GM18520 (cell line): ENCODE results near the gene TYW1B.
A peak's percentile ranks its signal among the peaks of the same experiment; 100 is the strongest.
"Not testable (repeated sequence)": the region's sequence is repeated elsewhere in the genome, so short reads cannot be mapped to it uniquely, and the experiment has no call there.

Experiments
- ATAC-seq: cut with Tn5 transposase; IDR thresholded peaks from one replicate; pipeline ENCODE4 v1.9.1; 2021; ENCODE audit not compliant: unreplicated experiment

The TYW1B gene

GRCh38 chr7:72760602-72761001 lies 67.4 kb downstream of the TYW1B start:
- ATAC-seq = no peak

- no peak for ATAC-seq
These were observed 73.7 kb downstream of the TYW1B start for GRCh38 chr7:72754312-72754711.

- no peak for ATAC-seq
These were observed 74.2 kb downstream of the TYW1B start for GRCh38 chr7:72753781-72754180.

- not testable (repeated sequence) for ATAC-seq
These were observed 74.8 kb downstream of the TYW1B start for GRCh38 chr7:72753229-72753628.

- ATAC-seq = no peak
These were observed 76.0 kb downstream of the TYW1B start for GRCh38 chr7:72751978-72752377.

- ATAC-seq = no peak
These were observed 76.6 kb downstream of the TYW1B start for GRCh38 chr7:72751378-72751777.

GRCh38 chr7:72748649-72749048 lies 79.4 kb downstream of the TYW1B start:
- ATAC-seq = not testable (repeated sequence)

GRCh38 chr7:72744244-72744926 lies 83.6 kb downstream of the TYW1B start:
- ATAC-seq = peak; percentile 58

- ATAC-seq = not testable (repeated sequence)
These were observed 84.2 kb downstream of the TYW1B start for GRCh38 chr7:72743801-72744200.

GRCh38 chr7:72739716-72740115 lies 88.3 kb downstream of the TYW1B start:
- ATAC-seq = not testable (repeated sequence)

GRCh38 chr7:72735855-72736254 lies 92.1 kb downstream of the TYW1B start:
- ATAC-seq = not testable (repeated sequence)

- not testable (repeated sequence) for ATAC-seq
These were observed 97.2 kb downstream of the TYW1B start for GRCh38 chr7:72730815-72731214.

- ATAC-seq = not testable (repeated sequence)
These were observed 97.6 kb downstream of the TYW1B start for GRCh38 chr7:72730384-72730783.

GRCh38 chr7:72729130-72729529 lies 98.9 kb downstream of the TYW1B start:
- not testable (repeated sequence) for ATAC-seq

GRCh38 chr7:72722694-72723093 lies 105.3 kb downstream of the TYW1B start:
- ATAC-seq = not testable (repeated sequence)

- ATAC-seq = not testable (repeated sequence)
These were observed 107.1 kb downstream of the TYW1B start for GRCh38 chr7:72720890-72721289.

GRCh38 chr7:72717252-72717774 lies 110.7 kb downstream of the TYW1B start:
- ATAC-seq = not testable (repeated sequence)

GRCh38 chr7:72711927-72712326 lies 116.1 kb downstream of the TYW1B start:
- ATAC-seq = not testable (repeated sequence)

GRCh38 chr7:72710983-72711382 lies 117.0 kb downstream of the TYW1B start:
- no peak for ATAC-seq

GRCh38 chr7:72709909-72710308 lies 118.1 kb downstream of the TYW1B start:
- ATAC-seq = no peak

GRCh38 chr7:72708371-72709050 lies 119.5 kb downstream of the TYW1B start:
- not testable (repeated sequence) for ATAC-seq

GRCh38 chr7:72706521-72706920 lies 121.5 kb downstream of the TYW1B start:
- no peak for ATAC-seq
